Measurements from ENCODE around the gene MAN1C1. TPM values are rescaled to one million over a fixed set of nuclear protein-coding genes. Genes with fewer than 3 reads are reported as not detected.

The MAN1C1 gene
- total and polyA plus RNA-seq, 9 of the 15 experiments (the other 6 are each of a cell fraction or from before 2014, with no cell fraction given), result 0.04 to 0.44 (median 0.10) TPM; not detected in 3

- no peak for TF ChIP-seq LEF1 (IDR thresholded peaks at IDR 0.05)
- peak; percentile 55; the same call in 1 of the 2 replicates for TF ChIP-seq POLR2G (IDR thresholded peaks at IDR 0.05; ENCODE audit: low read depth, low read length)
- TF ChIP-seq ZBTB26 (CRISPR knock-in tag; IDR thresholded peaks at IDR 0.05), result no peak
- no peak for TF ChIP-seq MAX (CRISPR knock-in tag; IDR thresholded peaks at IDR 0.05)
- TF ChIP-seq RBM34 (IDR thresholded peaks at IDR 0.05; ENCODE audit: borderline replicate concordance, insufficient read depth, low read length), result no peak
- TF ChIP-seq ZBTB43 (CRISPR knock-in tag; IDR thresholded peaks at IDR 0.05), result no peak
- no peak for TF ChIP-seq NR2C2 (CRISPR knock-in tag; IDR thresholded peaks at IDR 0.05)
- no peak for TF ChIP-seq NR2C2 (tag; IDR thresholded peaks at IDR 0.05)
- TF ChIP-seq DEAF1 (CRISPR knock-in tag; IDR thresholded peaks at IDR 0.05), result no peak
- TF ChIP-seq THRAP3 (IDR thresholded peaks at IDR 0.05; ENCODE audit: borderline replicate concordance), result no peak
- no peak for TF ChIP-seq NELFE (IDR thresholded peaks at IDR 0.05; ENCODE audit: insufficient read depth, insufficient read length)
- TF ChIP-seq KLF13 (tag; IDR thresholded peaks at IDR 0.05; ENCODE audit: borderline replicate concordance, low read depth), result no peak
- TF ChIP-seq ZNF668 (CRISPR knock-in tag; IDR thresholded peaks at IDR 0.05), result no peak
- TF ChIP-seq MIER1 (IDR thresholded peaks at IDR 0.05; ENCODE audit: low read depth), result no peak
- 0 out of 2 replicates have a peak, but pooled peaks have one; percentile 20 for TF ChIP-seq GABPB1 (CRISPR knock-in tag; IDR thresholded peaks at IDR 0.05)
- peak; percentile 68 for TF ChIP-seq CXXC5 (CRISPR knock-in tag; IDR thresholded peaks at IDR 0.05)
- TF ChIP-seq KDM4B (IDR thresholded peaks at IDR 0.05; ENCODE audit: borderline replicate concordance in 2 of 2, low read depth in 1 of 2), result no peak
- TF ChIP-seq HMGXB4 (CRISPR knock-in tag; IDR thresholded peaks at IDR 0.05), result no peak
- no peak for TF ChIP-seq BRF1 (IDR thresholded peaks at IDR 0.05; ENCODE audit: borderline replicate concordance, extremely low read depth, insufficient read length)
Observed at GRCh38 chr1:25616095-25616986, at the start of gene MAN1C1 (continued).
